ENCODE measurements around the gene AKAP10. TPM values are rescaled to one million over a fixed set of nuclear protein-coding genes. Genes with fewer than 3 reads are reported as not detected.

Gene AKAP10
- 31.6 TPM for total RNA-seq (2021; ENCODE audit: unreplicated experiment)
- 14.6 TPM in 2 replicates for polyA plus RNA-seq (2012)
- Bru-seq, nascent RNA, result percentile 84 among the genes with signal in this experiment
- percentile 73 among the genes with signal in this experiment for BruChase-seq, experiment 1, labeled RNA remaining after a 6-hour chase
- BruChase-seq, experiment 2, labeled RNA remaining after a 2-hour chase, result percentile 83 among the genes with signal in this experiment
- long read RNA-seq, full-length matches to known transcripts, result 45 of 75 reads
- long read RNA-seq, partial matches to known transcripts, result 11 of 75 reads
- long read RNA-seq, other reads (novel, unspliced or antisense), result 19 of 75 reads

- intact Hi-C loops (cut with micrococcal nuclease), result no loop called here
- POLR2A ChIA-PET, result no interaction called here
- no peaks in the 10 kb centered on the region for H3K9me3 ChIP-seq (ENCODE audit: control insufficient read depth in 1 of 2, insufficient read depth in 1 of 2, low read depth in 1 of 2, low read length in 2 of 2)
- peak within 1 kb of the TSS; percentile 89 for H3K9ac ChIP-seq (ENCODE audit: low read length)
- H3K36me3 ChIP-seq (ENCODE audit: control insufficient read depth in 1 of 2, insufficient read depth in 2 of 2, low read length in 2 of 2), result no peaks in the 10 kb centered on the region
- H3K27ac ChIP-seq (ENCODE audit: low read depth, low read length), result peak within 1 kb of the TSS; percentile 82
- H4K20me1 ChIP-seq (ENCODE audit: insufficient read depth), result no peaks in the 10 kb centered on the region
- H2AFZ ChIP-seq (ENCODE audit: low read depth, low read length, poor library complexity, severe bottlenecking), result no peak within 1 kb of the TSS
- H3K79me2 ChIP-seq (ENCODE audit: insufficient read depth, low read length), result peaks cover 50% of the 10 kb centered on the region
- H3K4me1 ChIP-seq (ENCODE audit: control insufficient read depth in 1 of 2, insufficient read depth in 2 of 2, low read length in 2 of 2), result peaks cover 7 to 18% of the 10 kb centered on the region in 2 experiments
- peak within 1 kb of the TSS; percentile 78 for H3K4me2 ChIP-seq (ENCODE audit: low read length)
- no TSS peak for BruUV-seq (replicated peaks)
- no peaks in the 10 kb centered on the region for H3K27me3 ChIP-seq (ENCODE audit: insufficient read depth, low read length)
- peak within 1 kb of the TSS; percentile 66 to 83 for H3K4me3 ChIP-seq (replicated peaks in 1 of 2; ENCODE audit: low read depth in 1 of 2, low read length in 2 of 2)
- CTCF ChIA-PET, result interaction anchor here (1.7 kb wide), 1 partner anchor 16 kb away, joined by 6 read pairs; no protein-coding TSS in a partner anchor
- ATAC-seq (peak; percentile 92), DNase-seq (ENCODE audit: low read depth, low spot score) (peak; percentile 55)
- RAD21 ChIA-PET (ENCODE audit: low non-redundant PET in 1 of 2, low total read pairs in 2 of 2, uncharacterized antibody in 2 of 2, unreplicated experiment in 2 of 2), result no interaction called here
- H3K9me2 ChIP-seq (ENCODE audit: insufficient read depth), result no peaks in the 10 kb centered on the region
- TF ChIP-seq RAD21 (IDR thresholded peaks at IDR 0.05; ENCODE audit: low read depth) (no peak), SP1 (IDR thresholded peaks at IDR 0.05; ENCODE audit: low read depth) (peak; percentile 58), MAX (IDR thresholded peaks at IDR 0.05) (peak; percentile 98), ZBTB33 (IDR thresholded peaks at IDR 0.05; ENCODE audit: extremely low read depth, insufficient replicate concordance, low read length) (no peak), EGR1 (IDR thresholded peaks at IDR 0.05; ENCODE audit: low read depth) (no peak), SRF (IDR thresholded peaks at IDR 0.05; ENCODE audit: low read depth) (no peak), EZH2phosphoT487 (IDR thresholded peaks at IDR 0.05; ENCODE audit: borderline replicate concordance) (no peak), CEBPB (IDR thresholded peaks at IDR 0.05; ENCODE audit: low read depth) (no peak), EZH2 (IDR thresholded peaks at IDR 0.05) (no peak), YY1 (IDR thresholded peaks at IDR 0.05; ENCODE audit: extremely low read depth, insufficient replicate concordance, low read depth, low read length) (peak; percentile 91), REST (IDR thresholded peaks at IDR 0.05; ENCODE audit: low read depth) (no peak), ATF3 (IDR thresholded peaks at IDR 0.05) (no peak), SIN3A (IDR thresholded peaks at IDR 0.05; ENCODE audit: low read depth) (peak; percentile 54; the same call in 1 of the 2 replicates), JUND (IDR thresholded peaks at IDR 0.05) (no peak), FOSL1 (IDR thresholded peaks at IDR 0.05; ENCODE audit: low read depth) (no peak), ZFX (IDR thresholded peaks at IDR 0.05) (peak; percentile 87), ZNF274 (IDR thresholded peaks at IDR 0.05; ENCODE audit: low read depth, low read length) (no peak), TCF7L2 (IDR thresholded peaks at IDR 0.05; ENCODE audit: borderline replicate concordance, extremely low read depth, insufficient read depth, insufficient read length) (no peak), POLR2A (IDR thresholded peaks at IDR 0.05; ENCODE audit: borderline replicate concordance, extremely low read depth, insufficient read depth, insufficient read length) (peak; percentile 41), POLR2AphosphoS5 (IDR thresholded peaks at IDR 0.05; ENCODE audit: low read depth, low read length) (peak; percentile 84), ELF1 (IDR thresholded peaks at IDR 0.05; ENCODE audit: borderline replicate concordance, low read depth) (peak; percentile 75)
These were observed at the start of gene AKAP10 for GRCh38 chr17:19977293-19978208. Gene AKAP10 (minus strand): TSS chr17:19977828. CDS start chr17:19977679, 149 bp downstream.
